Hippocampal formation (tissue), 2 donors: Measurements from ENCODE around the gene COX10.
"Not testable (repeated sequence)": the region's sequence is repeated elsewhere in the genome, so short reads cannot be mapped to it uniquely, and the experiment has no call there.

ENCODE experiments used
- DNase-seq, 2 donors: peaks; one replicate each; lab custom pipeline; 2025; lab: John Stamatoyannopoulos, UW

COX10 gene

GRCh38 chr17:14069251-14070021 lies at the start of gene COX10:
COX10 (plus strand) TSS chr17:14069504; CDS start chr17:14069606, 102 bp downstream.
- peak; percentile 47 to 81 for DNase-seq

GRCh38 chr17:14021651-14022294 lies 47.5 kb upstream of the COX10 start:
- not testable (repeated sequence) for DNase-seq

GRCh38 chr17:14029755-14030154 lies 39.5 kb upstream of the COX10 start:
- not testable (repeated sequence) for DNase-seq

GRCh38 chr17:14032234-14032633 lies 37.1 kb upstream of the COX10 start:
- DNase-seq, result no peak

- no peak for DNase-seq
Observed at GRCh38 chr17:14033166-14033565, 36.1 kb upstream of the COX10 start.

- no peak for DNase-seq
Observed at GRCh38 chr17:14037453-14037852, 31.9 kb upstream of the COX10 start.

- DNase-seq, result no peak
Observed at GRCh38 chr17:14038206-14038605, 31.1 kb upstream of the COX10 start.

GRCh38 chr17:14042411-14042810 lies 26.9 kb upstream of the COX10 start:
- DNase-seq, result no peak

GRCh38 chr17:14044702-14045101 lies 24.6 kb upstream of the COX10 start:
- DNase-seq, result no peak

GRCh38 chr17:14046978-14047377 lies 22.3 kb upstream of the COX10 start:
- no peak for DNase-seq

- DNase-seq, result no peak
Observed at GRCh38 chr17:14047591-14047990, 21.7 kb upstream of the COX10 start.

GRCh38 chr17:14048169-14048568 lies 21.1 kb upstream of the COX10 start:
- no peak for DNase-seq

- DNase-seq, result no peak
Observed at GRCh38 chr17:14050616-14051015, 18.7 kb upstream of the COX10 start.

- DNase-seq, result no peak
Observed at GRCh38 chr17:14051692-14052091, 17.6 kb upstream of the COX10 start.

- no peak for DNase-seq
Observed at GRCh38 chr17:14052886-14053615, 16.3 kb upstream of the COX10 start.

- DNase-seq, result no peak
Observed at GRCh38 chr17:14057591-14057990, 11.7 kb upstream of the COX10 start.

- DNase-seq, result no peak
Observed at GRCh38 chr17:14058051-14058450, 11.3 kb upstream of the COX10 start.

- DNase-seq, result no peak
Observed at GRCh38 chr17:14060706-14061105, 8.6 kb upstream of the COX10 start.

- DNase-seq, result no peak
Observed at GRCh38 chr17:14061666-14062560, 7.4 kb upstream of the COX10 start.

- DNase-seq, result no peak
Observed at GRCh38 chr17:14067347-14067746, 2.0 kb upstream of the COX10 start.

GRCh38 chr17:14068542-14069250 lies 608 bp upstream of the COX10 start:
- DNase-seq, result no peak
